GM12891 (cell line): ENCODE data around the gene TLX3.

ENCODE experiments used
- PAX5 ChIP-seq: IDR thresholded peaks from 2 replicates; pipeline ENCODE4 v1.6.1; 2011; ENCODE audit warnings: low read length, moderate library complexity, mild to moderate bottlenecking; ENCODE audit not compliant: insufficient read depth, severe bottlenecking
- POLR2A ChIP-seq: IDR thresholded peaks from 2 replicates; pipeline ENCODE4 v1.6.1; 2011; ENCODE audit warnings: low read depth, low read length, control low read depth
- POLR2AphosphoS5 ChIP-seq: IDR thresholded peaks from 2 replicates; pipeline ENCODE4 v1.6.1; 2011; ENCODE audit warnings: low read depth, low read length, control low read depth
- SPI1 ChIP-seq: IDR thresholded peaks from 2 replicates; pipeline ENCODE4 v1.6.1; 2011; ENCODE audit warnings: low read depth, low read length, control low read depth
- TAF1 ChIP-seq: IDR thresholded peaks from 2 replicates; pipeline ENCODE4 v1.6.1; 2011; ENCODE audit warnings: low read depth, low read length, control low read depth

GRCh38 chr5:171291371-171291770, 17.7 kb upstream of the TLX3 start:
- TF ChIP-seq POLR2A (no peak), POLR2AphosphoS5 (no peak), TAF1 (no peak), SPI1 (no peak), PAX5 (no peak)
